ENCODE measurements around the gene SURF1. TPM values are rescaled to one million over a fixed set of nuclear protein-coding genes. Genes with fewer than 3 reads are reported as not detected.

SURF1 gene
- total RNA-seq, 1 donor from 2014 or later = 56.1 TPM

DNA sequence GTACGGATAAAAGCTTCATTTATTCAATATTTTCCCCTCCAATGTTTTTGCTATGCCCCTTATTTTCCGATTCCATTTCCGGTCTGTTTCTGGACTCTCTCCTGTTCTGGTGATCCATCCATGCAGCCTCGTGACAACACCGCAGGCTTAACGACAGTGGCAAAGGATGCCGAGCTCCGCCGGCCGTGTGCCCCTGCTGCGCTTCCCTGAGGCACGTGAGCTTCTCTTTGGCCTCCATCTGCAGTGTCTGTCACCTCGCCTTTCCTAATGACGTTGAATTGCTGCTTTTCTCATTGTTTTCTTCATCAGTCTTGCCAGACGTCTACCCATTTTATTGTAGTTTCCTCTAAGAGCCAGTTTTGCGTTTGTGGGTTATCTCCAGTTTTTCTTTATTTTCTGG lies 49.0 kb downstream of the SURF1 start:
- H3K27ac Mint-ChIP-seq (ENCODE audit: unreplicated experiment) = no peak overlapping the region
- TF ChIP-seq, protein P1, sequence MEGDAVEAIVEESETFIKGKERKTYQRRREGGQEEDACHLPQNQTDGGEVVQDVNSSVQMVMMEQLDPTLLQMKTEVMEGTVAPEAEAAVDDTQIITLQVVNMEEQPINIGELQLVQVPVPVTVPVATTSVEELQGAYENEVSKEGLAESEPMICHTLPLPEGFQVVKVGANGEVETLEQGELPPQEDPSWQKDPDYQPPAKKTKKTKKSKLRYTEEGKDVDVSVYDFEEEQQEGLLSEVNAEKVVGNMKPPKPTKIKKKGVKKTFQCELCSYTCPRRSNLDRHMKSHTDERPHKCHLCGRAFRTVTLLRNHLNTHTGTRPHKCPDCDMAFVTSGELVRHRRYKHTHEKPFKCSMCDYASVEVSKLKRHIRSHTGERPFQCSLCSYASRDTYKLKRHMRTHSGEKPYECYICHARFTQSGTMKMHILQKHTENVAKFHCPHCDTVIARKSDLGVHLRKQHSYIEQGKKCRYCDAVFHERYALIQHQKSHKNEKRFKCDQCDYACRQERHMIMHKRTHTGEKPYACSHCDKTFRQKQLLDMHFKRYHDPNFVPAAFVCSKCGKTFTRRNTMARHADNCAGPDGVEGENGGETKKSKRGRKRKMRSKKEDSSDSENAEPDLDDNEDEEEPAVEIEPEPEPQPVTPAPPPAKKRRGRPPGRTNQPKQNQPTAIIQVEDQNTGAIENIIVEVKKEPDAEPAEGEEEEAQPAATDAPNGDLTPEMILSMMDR (IDR thresholded peaks at IDR 0.05; ENCODE audit: partially characterized antibody, unreplicated experiment) = no peak
- no peak overlapping the region for H3K4me3 Mint-ChIP-seq (ENCODE audit: unreplicated experiment)
- H3K36me3 Mint-ChIP-seq (ENCODE audit: unreplicated experiment) = peaks cover 20% of the 10 kb centered on the region
- peaks cover 14% of the 10 kb centered on the region for H3K4me1 Mint-ChIP-seq (ENCODE audit: low read depth, unreplicated experiment)
- peaks cover 3% of the 10 kb centered on the region for H3K27me3 Mint-ChIP-seq (ENCODE audit: unreplicated experiment)
- DNase-seq = no peak
- peaks cover 9% of the 10 kb centered on the region for H3K9me3 Mint-ChIP-seq (ENCODE audit: unreplicated experiment)

DNA sequence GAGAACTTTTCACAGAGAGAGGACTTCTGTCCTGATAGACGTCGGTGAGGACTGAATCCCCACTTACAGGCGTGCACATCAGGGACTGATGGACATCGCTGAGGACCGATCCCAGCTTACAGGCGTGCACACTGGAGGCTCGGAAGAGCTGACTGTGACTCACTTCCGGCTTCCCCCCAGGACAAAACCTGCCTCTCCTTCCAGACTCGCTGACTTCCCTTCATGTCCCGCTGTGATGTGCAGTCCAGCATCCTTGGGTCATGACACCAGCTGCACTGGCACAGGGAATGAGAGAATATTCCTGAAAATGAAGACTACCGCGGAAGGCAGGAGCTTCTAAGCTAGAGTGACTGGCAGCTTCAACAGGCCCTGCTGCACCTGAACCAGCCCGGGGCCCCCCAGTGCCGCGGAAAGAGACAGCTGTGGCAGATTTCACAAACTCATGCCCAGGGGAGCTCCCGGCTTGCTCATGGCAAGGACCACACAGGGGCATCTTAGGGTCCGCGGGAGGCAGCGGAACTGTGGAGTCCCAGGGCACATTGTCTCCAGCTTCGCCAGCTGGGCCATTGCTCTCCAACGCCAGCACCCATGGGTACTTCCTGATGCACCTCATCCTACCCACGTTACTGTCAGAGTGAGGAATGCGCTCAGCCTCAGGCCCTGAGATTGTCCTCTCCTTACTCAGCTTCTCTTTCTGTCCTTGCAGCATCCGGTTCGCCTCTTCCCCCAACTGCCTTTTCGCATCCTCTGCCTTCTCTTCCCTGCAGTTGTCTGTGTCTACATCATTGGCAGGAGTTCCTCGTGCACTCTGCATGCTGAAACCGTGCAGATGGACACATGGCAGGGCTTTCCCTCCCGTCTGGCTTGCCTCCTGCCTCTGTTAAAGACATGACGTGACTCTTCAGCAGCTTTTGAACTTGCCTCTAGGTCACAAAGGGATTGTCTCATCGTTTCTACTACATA lies 49.8 kb downstream of the SURF1 start:
- DNase-seq = no peak
- Mint-ChIP-seq H3K9me3 (ENCODE audit: unreplicated experiment) (peaks cover 11% of the 10 kb centered on the region), H3K36me3 (ENCODE audit: unreplicated experiment) (peaks cover 23% of the 10 kb centered on the region), H3K4me1 (ENCODE audit: low read depth, unreplicated experiment) (peaks cover 17% of the 10 kb centered on the region), H3K27ac (ENCODE audit: unreplicated experiment) (peak overlapping the region; percentile 5), H3K27me3 (ENCODE audit: unreplicated experiment) (peaks cover 5% of the 10 kb centered on the region), H3K4me3 (ENCODE audit: unreplicated experiment) (no peak overlapping the region)
- TF ChIP-seq, protein P1 (IDR thresholded peaks at IDR 0.05; ENCODE audit: partially characterized antibody, unreplicated experiment) = no peak

DNA sequence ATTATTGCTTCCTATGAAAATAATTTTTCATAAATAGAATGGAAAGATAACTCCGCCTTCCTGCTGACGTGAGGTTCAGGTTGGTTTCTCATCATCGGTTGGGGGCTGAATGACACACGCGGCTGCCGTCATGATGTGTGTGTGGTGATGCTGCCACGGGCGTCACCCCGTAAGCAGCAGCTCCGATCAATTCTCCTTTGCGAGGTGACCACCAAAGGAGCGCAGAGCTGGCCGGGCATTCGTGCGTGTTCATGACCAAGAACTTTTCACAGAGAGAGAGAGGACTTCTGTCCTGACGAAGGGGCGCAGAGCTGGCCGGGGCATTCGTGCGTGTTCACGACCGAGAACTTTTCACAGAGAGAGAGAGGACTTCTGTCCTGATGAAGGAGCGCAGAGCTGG lies 50.6 kb downstream of the SURF1 start:
- Mint-ChIP-seq H3K4me3 (ENCODE audit: unreplicated experiment) (no peak overlapping the region), H3K9me3 (ENCODE audit: unreplicated experiment) (peaks cover 11% of the 10 kb centered on the region), H3K27me3 (ENCODE audit: unreplicated experiment) (peaks cover 5% of the 10 kb centered on the region), H3K36me3 (ENCODE audit: unreplicated experiment) (peaks cover 23% of the 10 kb centered on the region), H3K4me1 (ENCODE audit: low read depth, unreplicated experiment) (peaks cover 17% of the 10 kb centered on the region), H3K27ac (ENCODE audit: unreplicated experiment) (no peak overlapping the region)
- TF ChIP-seq, protein P1 (IDR thresholded peaks at IDR 0.05; ENCODE audit: partially characterized antibody, unreplicated experiment) = no peak
- no peak for DNase-seq

DNA sequence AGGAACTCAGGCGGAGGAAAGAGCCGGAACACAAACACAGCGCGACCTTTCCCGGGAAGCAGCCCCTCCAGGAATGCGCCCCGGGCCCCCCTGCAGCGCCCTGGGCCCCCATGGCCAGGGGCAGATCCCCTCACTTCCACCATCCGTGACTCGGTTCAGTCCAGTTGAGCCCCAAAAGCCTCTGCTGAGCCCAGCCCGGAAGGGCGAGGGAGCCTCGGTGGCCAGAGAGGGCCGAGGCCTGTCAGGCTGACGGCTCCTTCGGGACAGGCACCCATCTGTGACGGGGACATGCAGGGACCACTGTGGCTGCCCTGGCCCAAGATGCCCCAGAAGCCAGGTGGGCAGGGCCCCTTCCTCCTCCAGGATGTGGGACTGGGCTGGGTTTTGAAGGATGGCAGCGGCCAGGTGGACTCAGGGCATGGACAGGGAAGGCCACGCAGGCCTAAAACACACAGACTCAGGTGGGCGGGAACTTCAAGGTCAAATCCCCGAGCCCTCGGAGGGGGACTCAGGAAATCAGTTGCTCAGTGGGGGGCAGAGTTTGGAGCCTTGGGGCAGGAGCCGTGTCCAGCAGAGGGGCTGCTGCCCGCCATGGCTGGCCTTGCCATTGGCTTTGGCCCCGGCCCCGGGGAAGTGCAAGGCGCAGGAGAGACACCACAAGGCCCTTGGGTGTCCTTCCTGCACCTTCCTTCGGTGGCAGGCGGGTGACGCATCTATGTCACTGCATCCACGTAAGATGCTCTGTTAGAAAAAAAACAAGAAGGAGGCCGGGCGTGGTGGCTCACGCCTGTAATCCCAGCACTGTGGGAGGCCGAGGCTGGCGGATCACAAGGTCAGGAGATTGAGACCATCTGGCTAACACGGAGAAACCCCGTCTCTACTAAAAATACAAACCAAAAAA lies 51.6 kb downstream of the SURF1 start:
- DNase-seq = no peak
- no peak overlapping the region for H3K4me3 Mint-ChIP-seq (ENCODE audit: unreplicated experiment)
- H3K27ac Mint-ChIP-seq (ENCODE audit: unreplicated experiment) = no peak overlapping the region
- peaks cover 17% of the 10 kb centered on the region for H3K4me1 Mint-ChIP-seq (ENCODE audit: low read depth, unreplicated experiment)
- H3K36me3 Mint-ChIP-seq (ENCODE audit: unreplicated experiment) = peaks cover 21% of the 10 kb centered on the region
- peaks cover 9% of the 10 kb centered on the region for H3K9me3 Mint-ChIP-seq (ENCODE audit: unreplicated experiment)
- TF ChIP-seq, protein P1 (IDR thresholded peaks at IDR 0.05; ENCODE audit: partially characterized antibody, unreplicated experiment) = no peak
- H3K27me3 Mint-ChIP-seq (ENCODE audit: unreplicated experiment) = peaks cover 5% of the 10 kb centered on the region
